ENCODE results near the gene NLRP12. TPM values are rescaled to one million over a fixed set of nuclear protein-coding genes. Genes with fewer than 3 reads are reported as not detected.
"Not testable (repeated sequence)": the region's sequence is repeated elsewhere in the genome, so short reads cannot be mapped to it uniquely, and the experiment has no call there.

The NLRP12 gene
- polyA plus RNA-seq, 1 of the 3 experiments (the other 2 are of a cell fraction): 0.02 TPM

DNA sequence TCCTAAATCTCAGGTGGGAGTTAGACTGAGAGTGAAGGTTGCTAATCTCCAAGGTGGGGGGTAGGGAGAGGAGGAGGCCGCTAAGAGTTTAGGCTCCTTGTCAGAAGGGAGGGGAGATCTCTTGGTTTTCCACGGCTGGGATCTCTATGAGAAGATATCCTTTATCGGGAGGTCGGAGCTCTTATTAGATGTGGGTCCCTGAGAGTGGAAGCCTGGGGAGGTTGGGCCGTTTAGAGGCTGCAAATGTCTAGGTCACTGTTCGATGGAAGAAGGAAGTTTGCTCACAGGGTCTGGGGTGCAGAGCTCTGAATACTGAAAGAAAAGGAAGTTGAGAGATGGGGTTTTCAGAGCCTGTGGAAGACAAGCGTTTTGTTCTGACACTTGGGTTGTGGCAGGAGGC, 47.3 kb upstream of the NLRP12 start:
- H3K9me3 ChIP-seq: no peaks in the 10 kb centered on the region
- H2AFZ ChIP-seq (ENCODE audit: low read depth): no peak overlapping the region
- no peak for TF ChIP-seq RFX5 (IDR thresholded peaks at IDR 0.05; ENCODE audit: low read length)
- no peak overlapping the region for H3K27ac ChIP-seq (ENCODE audit: low read depth in 2 of 2, low read length in 1 of 2)
- peaks cover 17 to 22% of the 10 kb centered on the region in 2 experiments for H3K36me3 ChIP-seq (replicated peaks in 1 of 2; ENCODE audit: control insufficient read depth in 1 of 2, insufficient read depth in 2 of 2, low read length in 1 of 2)
- H3K4me1 ChIP-seq (ENCODE audit: control insufficient read depth in 1 of 2, insufficient read depth in 2 of 2, low read depth in 1 of 2, low read length in 1 of 2): peaks cover 5 to 11% of the 10 kb centered on the region in 2 experiments; a peak in 2 of 4 replicates
- WGBS (ENCODE audit: low lambda C conversion rate): 91% methylated on average over 7 of the region's 7 CpGs
- no peaks in the 10 kb centered on the region for H3K9me2 ChIP-seq
- H3K27me3 ChIP-seq (ENCODE audit: insufficient read depth): no peaks in the 10 kb centered on the region
- H3K79me2 ChIP-seq (ENCODE audit: insufficient read depth): peaks cover 42% of the 10 kb centered on the region
- H3K9ac ChIP-seq: no peak overlapping the region
- ChIA-PET POLR2A (interaction anchor here (1.5 kb wide), 1 partner anchor 8 kb away, joined by 6 read pairs; no protein-coding TSS in a partner anchor), CTCF (interaction anchor here (0.9 to 1.4 kb wide), 3 partner anchors 18 to 152 kb away, joined by 3 to 5 read pairs (median 4); no protein-coding TSS in a partner anchor)
- peaks cover 19% of the 10 kb centered on the region for H3F3A ChIP-seq (replicated peaks; ENCODE audit: insufficient read depth)
- no peak overlapping the region for H3K4me3 ChIP-seq (ENCODE audit: low read depth in 2 of 2, low read length in 1 of 2)
- peaks cover 43% of the 10 kb centered on the region for H4K20me1 ChIP-seq (ENCODE audit: insufficient read depth)
- H3K4me2 ChIP-seq: no peak overlapping the region
- no peak for DNase-seq

- H3K27me3 ChIP-seq (ENCODE audit: insufficient read depth): no peaks in the 10 kb centered on the region
- POLR2A ChIA-PET: interaction anchor here (1.5 kb wide), 1 partner anchor 9 kb away, joined by 6 read pairs; no protein-coding TSS in a partner anchor
- no peaks in the 10 kb centered on the region for H3K9me2 ChIP-seq
- no peak for DNase-seq
- H3K9ac ChIP-seq: no peak overlapping the region
- H3K4me2 ChIP-seq: peak overlapping the region; percentile 41; the same call in 1 of the 2 replicates
- TF ChIP-seq IRF3 (IDR thresholded peaks at IDR 0.05; ENCODE audit: low read depth, low read length) (no peak), FOSL2 (IDR thresholded peaks at IDR 0.05; ENCODE audit: borderline replicate concordance, low read depth) (no peak), SIN3A (IDR thresholded peaks at IDR 0.05; ENCODE audit: borderline replicate concordance, low read depth, low read length) (no peak)
- H3K79me2 ChIP-seq (ENCODE audit: insufficient read depth): peaks cover 42% of the 10 kb centered on the region
- peaks cover 17 to 18% of the 10 kb centered on the region in 2 experiments for H3K36me3 ChIP-seq (replicated peaks in 1 of 2; ENCODE audit: control insufficient read depth in 1 of 2, insufficient read depth in 2 of 2, low read length in 1 of 2)
- WGBS (ENCODE audit: low lambda C conversion rate): 90% methylated on average over 2 of the region's 5 CpGs
- CTCF ChIA-PET: interaction anchor here (1.0 to 1.2 kb wide), 3 partner anchors 11 to 19 kb away, joined by 3 to 4 read pairs (median 4); partner anchors contain the start of gene PRKCG
- no peaks in the 10 kb centered on the region for H3K9me3 ChIP-seq
- H3F3A ChIP-seq (replicated peaks; ENCODE audit: insufficient read depth): peaks cover 13% of the 10 kb centered on the region
- H4K20me1 ChIP-seq (ENCODE audit: insufficient read depth): peaks cover 38% of the 10 kb centered on the region
- H2AFZ ChIP-seq (ENCODE audit: low read depth): no peak overlapping the region
- no peak overlapping the region; a peak in 1 of 4 replicates for H3K27ac ChIP-seq (ENCODE audit: low read depth in 2 of 2, low read length in 1 of 2)
- H3K4me1 ChIP-seq (ENCODE audit: control insufficient read depth in 1 of 2, insufficient read depth in 2 of 2, low read depth in 1 of 2, low read length in 1 of 2): peaks cover 5 to 15% of the 10 kb centered on the region in 2 experiments; a peak in 2 of 4 replicates
- H3K4me3 ChIP-seq (ENCODE audit: low read depth in 2 of 2, low read length in 1 of 2): peak overlapping the region in 1 of 2 experiments; percentile 14; a peak in 1 of 4 replicates
Observed at GRCh38 chr19:53870485-53870844, 46.4 kb upstream of the NLRP12 start.

DNA sequence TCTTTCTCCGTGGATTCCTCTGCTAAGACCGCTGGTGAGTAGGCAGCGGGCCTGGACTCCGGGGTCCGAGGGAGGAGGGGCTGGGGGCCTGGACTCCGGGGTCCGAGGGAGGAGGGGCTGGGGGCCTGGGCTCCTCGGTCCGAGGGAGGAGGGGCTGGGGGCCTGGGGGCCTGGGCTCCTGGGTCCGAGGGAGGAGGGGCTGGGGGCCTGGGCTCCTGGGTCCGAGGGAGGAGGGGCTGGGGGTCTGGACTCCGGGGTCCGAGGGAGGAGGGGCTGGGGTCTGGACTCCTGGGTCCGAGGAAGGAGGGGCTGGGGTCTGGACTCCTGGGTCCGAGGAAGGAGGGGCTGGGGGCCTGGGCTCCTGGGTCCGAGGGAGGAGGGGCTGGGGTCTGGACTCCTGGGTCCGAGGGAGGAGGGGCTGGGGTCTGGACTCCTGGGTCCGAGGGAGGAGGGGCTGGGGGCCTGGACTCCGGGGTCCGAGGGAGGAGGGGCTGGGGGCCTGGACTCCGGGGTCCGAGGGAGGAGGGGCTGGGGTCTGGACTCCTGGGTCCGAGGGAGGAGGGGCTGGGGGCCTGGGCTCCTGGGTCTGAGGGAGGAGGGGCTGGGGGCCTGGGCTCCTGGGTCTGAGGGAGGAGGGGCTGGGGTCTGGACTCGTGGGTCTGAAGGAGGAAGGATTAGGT, 45.8 kb upstream of the NLRP12 start:
- not testable (repeated sequence) for H3K27me3 ChIP-seq (ENCODE audit: insufficient read depth); H3K9me2 ChIP-seq; DNase-seq; H2AFZ ChIP-seq (ENCODE audit: low read depth); H3K9me3 ChIP-seq
- peak overlapping the region; percentile 94 for H3K9ac ChIP-seq
- WGBS (ENCODE audit: low lambda C conversion rate): 5% methylated on average over 7 of the region's 24 CpGs
- peaks cover 42% of the 10 kb centered on the region for H3K79me2 ChIP-seq (ENCODE audit: insufficient read depth)
- H4K20me1 ChIP-seq (ENCODE audit: insufficient read depth): peaks cover 37% of the 10 kb centered on the region
- peak overlapping the region; percentile 93 for H3K4me2 ChIP-seq
- H3K4me3 ChIP-seq (ENCODE audit: low read depth in 2 of 2, low read length in 1 of 2): peak overlapping the region; percentile 79 to 86
- peaks cover 5 to 16% of the 10 kb centered on the region in 2 experiments; a peak in 2 of 4 replicates for H3K4me1 ChIP-seq (ENCODE audit: control insufficient read depth in 1 of 2, insufficient read depth in 2 of 2, low read depth in 1 of 2, low read length in 1 of 2)
- peaks cover 11% of the 10 kb centered on the region for H3F3A ChIP-seq (replicated peaks; ENCODE audit: insufficient read depth)
- H3K27ac ChIP-seq (ENCODE audit: low read depth in 2 of 2, low read length in 1 of 2): peak overlapping the region; percentile 90 to 93
- CTCF ChIA-PET: interaction anchor here (1.1 to 1.2 kb wide), 2 partner anchors 12 to 13 kb away, joined by 4 read pairs; partner anchors contain the start of gene PRKCG
- peaks cover 15% of the 10 kb centered on the region in 2 experiments for H3K36me3 ChIP-seq (replicated peaks in 1 of 2; ENCODE audit: control insufficient read depth in 1 of 2, insufficient read depth in 2 of 2, low read length in 1 of 2)
- POLR2A ChIA-PET: interaction anchor here (1.5 kb wide), 1 partner anchor 9 kb away, joined by 6 read pairs; no protein-coding TSS in a partner anchor
